ENCODE measurements around the gene XKR7.

- TF ChIP-seq, protein P1, sequence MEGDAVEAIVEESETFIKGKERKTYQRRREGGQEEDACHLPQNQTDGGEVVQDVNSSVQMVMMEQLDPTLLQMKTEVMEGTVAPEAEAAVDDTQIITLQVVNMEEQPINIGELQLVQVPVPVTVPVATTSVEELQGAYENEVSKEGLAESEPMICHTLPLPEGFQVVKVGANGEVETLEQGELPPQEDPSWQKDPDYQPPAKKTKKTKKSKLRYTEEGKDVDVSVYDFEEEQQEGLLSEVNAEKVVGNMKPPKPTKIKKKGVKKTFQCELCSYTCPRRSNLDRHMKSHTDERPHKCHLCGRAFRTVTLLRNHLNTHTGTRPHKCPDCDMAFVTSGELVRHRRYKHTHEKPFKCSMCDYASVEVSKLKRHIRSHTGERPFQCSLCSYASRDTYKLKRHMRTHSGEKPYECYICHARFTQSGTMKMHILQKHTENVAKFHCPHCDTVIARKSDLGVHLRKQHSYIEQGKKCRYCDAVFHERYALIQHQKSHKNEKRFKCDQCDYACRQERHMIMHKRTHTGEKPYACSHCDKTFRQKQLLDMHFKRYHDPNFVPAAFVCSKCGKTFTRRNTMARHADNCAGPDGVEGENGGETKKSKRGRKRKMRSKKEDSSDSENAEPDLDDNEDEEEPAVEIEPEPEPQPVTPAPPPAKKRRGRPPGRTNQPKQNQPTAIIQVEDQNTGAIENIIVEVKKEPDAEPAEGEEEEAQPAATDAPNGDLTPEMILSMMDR (IDR thresholded peaks at IDR 0.05): no peak
- TF ChIP-seq ZFX (IDR thresholded peaks at IDR 0.05; ENCODE audit: borderline replicate concordance): no peak
Observed at GRCh38 chr20:31934491-31934890, 33.5 kb upstream of the XKR7 start.
